ENCODE data around the gene TGFBR3L.
"Not testable (repeated sequence)": the region's sequence is repeated elsewhere in the genome, so short reads cannot be mapped to it uniquely, and the experiment has no call there.

Gene TGFBR3L

DNA sequence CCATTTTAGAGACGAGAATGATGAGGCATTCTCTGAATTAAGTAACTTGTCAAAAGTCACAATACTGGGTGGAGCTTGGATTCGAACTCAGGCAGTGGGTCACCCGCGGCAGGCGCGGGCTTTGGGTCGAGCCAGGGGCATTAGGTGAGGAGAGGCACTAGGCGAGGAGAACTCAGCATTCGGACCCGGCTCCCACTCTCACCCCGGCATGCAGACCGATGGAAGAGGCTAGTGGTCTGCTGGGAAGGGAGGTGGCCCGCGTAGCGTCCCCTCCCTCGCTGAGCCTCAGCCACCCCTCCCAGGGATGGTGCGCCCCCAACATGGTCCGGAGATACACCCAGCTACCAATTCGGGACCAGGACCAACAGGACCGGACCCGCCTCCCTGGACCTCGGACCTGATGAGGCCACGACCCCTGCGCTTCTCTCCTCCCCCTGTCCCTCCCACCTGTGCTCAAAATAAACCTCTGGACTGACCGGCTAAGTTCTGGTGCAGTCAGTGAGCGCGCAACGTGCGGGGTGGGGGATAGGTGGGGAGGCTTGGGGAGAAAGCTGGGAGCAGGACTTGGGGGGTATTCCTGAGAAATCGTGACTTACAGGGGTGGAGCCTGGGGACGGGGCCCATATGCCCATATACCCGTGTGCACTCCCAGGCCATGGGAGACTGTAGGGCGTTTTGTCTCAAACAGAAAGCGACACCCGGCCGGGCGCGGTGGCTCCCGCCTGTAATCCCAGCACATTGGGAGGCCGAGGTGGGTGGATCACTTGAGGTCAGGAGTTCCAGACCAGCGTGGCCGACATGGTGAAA, 4.2 kb downstream of the TGFBR3L start:
- no peak for DNase-seq

DNA sequence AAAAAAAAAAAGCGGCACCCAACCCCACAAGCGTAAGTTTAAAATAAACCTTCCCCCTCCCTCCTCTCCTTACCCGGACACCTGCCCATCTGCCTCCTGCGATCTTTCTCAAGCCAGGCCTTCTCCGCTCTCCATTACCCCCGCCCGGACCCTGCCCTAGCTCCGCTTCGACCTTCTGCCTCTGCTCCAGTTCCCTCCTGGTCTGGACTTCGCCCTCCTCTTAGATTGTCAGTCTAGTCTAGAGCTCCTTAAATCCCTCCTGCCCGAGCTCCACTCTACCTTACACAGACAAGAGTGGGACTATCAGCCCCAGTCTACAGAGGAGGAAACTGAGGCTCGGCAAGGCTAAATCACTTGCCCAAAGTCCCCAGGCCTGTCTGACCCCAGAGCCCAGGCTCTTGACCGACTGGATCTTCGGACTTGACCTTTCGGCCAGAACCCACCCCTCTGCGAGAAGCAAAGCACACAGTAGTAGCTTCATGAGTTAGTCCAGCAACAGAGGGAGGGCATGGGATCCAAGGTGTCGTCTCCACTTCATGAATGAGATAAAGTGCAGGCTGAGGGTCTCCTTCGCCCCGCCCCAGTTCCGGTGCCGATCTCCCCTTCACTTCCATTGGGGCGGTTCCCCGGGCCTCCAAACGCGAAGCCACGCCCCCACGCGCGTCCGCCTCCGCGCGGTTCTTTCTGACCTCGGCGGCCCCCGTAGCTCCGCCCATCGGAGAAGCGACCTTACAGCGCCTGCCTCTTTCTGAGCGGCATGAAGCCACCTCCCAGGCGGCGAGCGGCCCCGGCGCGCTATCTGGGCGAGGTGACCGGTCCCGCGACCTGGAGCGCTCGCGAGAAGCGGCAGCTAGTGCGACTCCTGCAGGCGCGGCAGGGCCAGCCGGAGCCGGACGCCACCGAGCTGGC, 5.2 kb downstream of the TGFBR3L start, which contains the start of gene SNAPC2:
TSS of gene SNAPC2 (plus strand) at position 729 of the 909 bp plus-strand sequence. CDS start at position 758, 29 bp downstream.
- peak; percentile 83 to 100 for DNase-seq

- DNase-seq = peak; percentile 98 to 100
Measured at GRCh38 chr19:7920519-7921301, 6.1 kb downstream of the TGFBR3L start.

DNA sequence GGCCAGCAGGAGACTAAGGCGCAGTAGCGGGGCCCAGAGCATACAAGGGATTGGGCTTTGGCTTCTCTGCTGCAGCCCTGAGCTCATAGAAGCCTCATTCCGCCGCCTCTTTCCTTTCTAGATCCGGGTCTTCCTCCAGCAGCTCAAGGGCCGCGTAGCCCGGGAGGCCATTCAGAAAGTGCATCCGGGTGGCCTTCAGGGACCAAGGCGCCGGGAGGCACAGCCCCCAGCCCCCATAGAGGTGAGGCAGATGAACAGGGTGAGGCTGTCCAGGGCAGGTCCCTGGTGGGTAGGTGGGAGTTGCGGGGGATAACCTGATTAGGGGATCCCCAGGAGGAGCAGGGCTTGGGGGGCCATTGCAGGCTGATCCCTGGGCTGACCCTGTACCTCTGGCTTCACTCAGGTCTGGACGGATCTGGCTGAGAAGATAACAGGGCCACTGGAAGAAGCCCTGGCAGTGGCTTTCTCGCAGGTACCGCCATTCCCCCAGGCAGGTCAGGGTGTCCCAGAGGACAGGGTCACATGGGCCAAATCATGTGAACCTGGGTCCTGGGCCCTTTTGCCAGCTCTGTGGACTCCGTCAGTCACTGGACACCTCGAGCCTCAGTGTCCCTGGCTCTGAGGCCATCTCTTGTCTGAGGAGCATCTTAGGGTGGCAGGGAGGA, 6.8 kb downstream of the TGFBR3L start:
- DNase-seq = no peak

GRCh38 chr19:7921967-7922835, 7.6 kb downstream of the TGFBR3L start:
- no peak for DNase-seq

- no peak for DNase-seq
Measured at GRCh38 chr19:7922836-7923195, 8.2 kb downstream of the TGFBR3L start.

- no peak for DNase-seq
Measured at GRCh38 chr19:7923295-7924191, 8.9 kb downstream of the TGFBR3L start.

DNA sequence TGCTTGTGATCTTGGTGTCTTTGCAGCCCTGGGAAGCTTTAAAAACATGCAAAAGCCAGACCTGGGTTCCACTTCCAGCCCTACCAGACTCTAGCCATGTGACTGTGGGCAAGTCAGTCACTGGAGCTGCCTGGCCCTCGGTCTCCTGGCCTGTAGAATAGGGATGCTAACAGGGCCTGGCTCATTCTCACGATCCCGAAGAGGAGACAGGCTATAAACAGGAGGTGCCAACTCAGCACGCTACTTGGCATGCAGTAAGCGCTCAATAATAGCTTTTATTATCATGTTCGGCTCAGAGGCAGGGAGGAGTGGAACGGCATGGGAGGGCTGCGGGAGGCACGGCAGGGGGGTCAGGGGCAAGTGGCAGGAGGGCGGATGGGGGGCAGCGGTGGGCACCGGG, 9.6 kb downstream of the TGFBR3L start:
- no peak for DNase-seq

GRCh38 chr19:7924651-7925170, 10.1 kb downstream of the TGFBR3L start:
- DNase-seq = no peak

DNA sequence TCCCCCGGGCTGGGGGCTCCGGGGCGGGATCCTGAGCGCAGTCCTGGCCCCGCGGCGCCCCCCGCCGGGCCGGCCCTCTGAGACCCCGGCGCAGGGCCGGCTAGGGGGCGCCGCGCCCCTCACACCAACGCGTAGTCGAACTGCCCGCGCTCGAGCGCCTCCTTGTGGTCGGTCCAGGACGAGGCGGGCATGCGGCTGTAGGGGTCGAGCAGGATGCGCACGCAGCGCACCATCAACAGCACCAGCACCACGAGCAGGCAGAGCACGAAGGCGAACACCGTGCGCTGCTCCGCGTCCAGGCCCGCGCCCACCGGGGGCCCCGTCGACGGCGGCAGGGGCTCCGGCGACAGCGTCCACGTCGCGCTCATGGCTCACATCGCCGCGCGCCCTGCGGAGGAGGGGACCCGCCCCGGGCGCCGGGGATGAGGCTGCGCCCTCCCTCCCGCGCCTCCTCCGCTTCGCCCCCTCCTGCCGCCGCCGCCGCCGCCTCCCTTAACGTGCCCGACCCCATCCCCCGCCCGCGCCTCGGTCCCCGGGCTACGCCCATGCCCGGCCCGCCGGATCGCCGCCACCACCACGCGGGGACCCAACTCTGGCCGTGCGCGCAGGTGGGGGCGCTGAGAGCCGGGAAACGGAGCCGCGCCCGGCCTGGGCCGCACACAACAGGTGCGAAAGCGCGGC, 10.7 kb downstream of the TGFBR3L start:
- peak; percentile 18 to 58 for DNase-seq

DNA sequence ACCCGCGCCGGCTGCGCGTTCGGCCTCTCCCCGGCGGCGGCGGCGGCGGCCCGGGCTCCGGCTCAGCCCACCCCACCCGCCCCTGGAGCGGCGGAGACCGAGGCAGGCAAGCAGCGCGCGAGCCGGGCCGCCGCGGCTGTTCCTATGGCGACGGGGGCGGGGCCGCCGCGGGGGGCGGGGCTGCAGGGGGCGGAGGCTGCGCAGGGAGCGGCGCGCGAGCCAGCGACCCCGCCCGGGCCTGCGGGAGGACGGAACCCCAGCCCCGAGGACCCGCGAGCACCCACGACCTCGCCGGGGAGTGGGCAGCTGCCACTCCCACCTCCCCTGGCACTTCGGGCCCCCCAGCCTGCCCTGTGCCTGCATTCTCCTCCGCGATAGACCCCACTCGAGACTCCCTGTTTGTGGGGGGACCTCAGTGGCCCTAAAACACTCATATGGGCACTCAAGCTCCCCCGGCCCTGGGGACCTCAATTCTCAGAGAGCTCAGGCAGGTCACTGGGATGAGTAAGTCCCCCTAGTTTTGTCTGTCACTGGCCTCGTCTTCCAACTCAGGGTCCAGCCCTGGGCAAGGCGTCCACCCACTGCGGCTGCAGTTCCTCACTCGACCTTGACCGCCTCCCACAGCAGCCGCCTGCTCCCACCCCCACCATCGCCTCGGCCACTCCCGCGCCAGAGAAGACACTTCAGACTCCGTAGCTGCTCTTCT, 11.5 kb downstream of the TGFBR3L start, which contains the start of gene CTXN1:
TSS of gene CTXN1 (minus strand) at position 115 of the 706 bp plus-strand sequence. CDS start 597 bp downstream, outside the sequence.
- peak in 1 of 2 donors; percentile 37 for DNase-seq

GRCh38 chr19:7926727-7927604, 12.3 kb downstream of the TGFBR3L start:
- DNase-seq = no peak

DNA sequence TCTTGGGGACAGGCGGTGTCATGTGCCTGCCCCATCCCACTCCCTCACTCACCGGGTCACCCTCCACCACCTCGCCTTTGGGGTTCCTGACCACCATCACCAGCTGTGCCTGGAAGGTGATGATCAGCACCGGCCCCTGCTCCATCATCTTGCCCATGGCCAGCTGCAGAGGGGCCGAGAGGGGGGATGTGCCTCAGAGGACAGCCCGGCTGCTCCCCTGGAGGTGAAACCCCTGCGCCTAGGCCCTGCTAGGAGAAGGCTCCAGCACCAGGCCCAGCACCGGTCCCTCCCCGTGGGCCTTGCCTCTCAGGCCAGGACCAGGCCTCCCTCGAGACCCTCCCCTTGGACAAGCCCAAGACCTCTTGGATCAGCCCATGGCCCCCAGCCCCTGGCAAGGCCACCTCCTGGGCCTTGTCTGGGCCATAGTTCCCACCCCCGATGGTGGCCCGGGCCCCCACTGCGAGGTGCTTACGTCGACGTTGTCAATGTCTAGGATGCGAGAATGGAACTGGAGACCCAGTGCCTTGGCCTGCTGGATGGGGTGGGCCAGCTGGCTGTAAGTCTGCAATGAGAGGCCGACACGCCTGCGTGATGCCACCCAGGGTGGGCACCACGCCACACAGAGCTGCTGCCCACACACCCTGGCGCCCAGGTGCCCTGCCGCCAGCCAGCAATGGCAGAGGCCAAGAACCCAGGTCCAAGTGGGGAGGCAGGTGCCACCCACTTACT, 13.1 kb downstream of the TGFBR3L start:
- DNase-seq = no peak

DNA sequence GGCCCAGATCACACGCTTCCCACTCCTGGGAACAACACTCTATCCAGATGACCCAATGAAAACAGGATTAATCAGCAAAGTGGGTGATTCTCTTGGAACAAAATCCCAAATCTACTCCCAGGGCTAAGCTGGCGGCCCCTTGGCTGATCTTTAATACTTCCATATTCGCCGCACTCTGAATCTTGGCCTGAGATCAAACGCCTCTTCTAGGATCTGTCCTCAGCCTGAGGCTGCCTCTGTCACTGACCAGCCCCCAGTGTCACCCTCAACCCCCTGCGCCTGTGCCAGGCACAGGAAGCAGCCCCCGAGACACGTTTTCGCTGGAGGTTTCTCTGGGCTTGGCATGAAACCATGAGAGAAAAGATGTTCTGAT, 13.7 kb downstream of the TGFBR3L start:
- no peak for DNase-seq

DNA sequence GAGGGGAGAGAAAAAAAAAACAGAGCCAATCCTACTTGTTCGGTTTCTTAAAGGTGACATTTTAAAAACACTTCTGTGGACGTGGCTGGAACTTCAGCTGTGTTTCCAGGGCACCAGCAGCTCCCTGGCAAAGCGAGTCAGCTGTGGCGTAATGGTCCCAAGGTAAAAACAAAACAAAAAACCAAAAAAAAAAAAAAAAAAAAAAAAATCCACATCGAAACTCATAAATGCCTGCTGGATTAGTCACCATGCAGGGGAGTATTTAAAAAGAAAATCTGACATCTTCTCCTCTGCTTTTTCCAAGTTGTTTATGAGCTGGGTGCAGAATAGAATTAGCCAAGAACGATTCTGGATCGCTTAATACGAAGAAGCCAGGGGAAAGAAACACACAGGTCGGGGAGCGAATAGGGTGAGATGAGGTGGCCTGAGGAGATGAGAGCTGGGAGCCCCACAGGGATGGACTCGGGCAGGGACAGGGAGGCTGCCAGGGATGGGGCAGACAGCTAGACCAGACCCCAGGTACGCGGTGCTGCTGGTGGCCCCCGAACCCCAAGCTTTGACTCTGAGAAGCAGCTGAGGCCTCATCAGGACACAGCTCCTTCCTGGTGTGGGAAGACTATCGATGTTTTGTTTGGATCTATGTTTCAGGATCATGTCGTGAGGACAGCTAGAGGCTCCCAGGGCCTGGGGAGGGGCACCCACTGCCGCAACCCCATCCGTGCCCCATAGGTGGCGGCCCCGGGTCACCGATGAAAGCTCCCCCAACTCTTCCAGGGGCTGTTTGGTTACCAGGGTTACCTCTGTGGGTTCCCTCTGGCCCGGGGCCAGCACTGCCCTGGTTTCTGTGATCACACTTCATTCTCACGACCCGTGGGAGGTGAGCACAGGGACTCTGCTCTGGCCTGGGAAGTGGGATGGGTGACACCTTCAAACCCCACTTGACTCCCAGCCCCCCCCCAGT, 14.4 kb downstream of the TGFBR3L start:
- peak in 1 of 2 donors; percentile 80 for DNase-seq

GRCh38 chr19:7930030-7930429, 15.4 kb downstream of the TGFBR3L start:
- not testable (repeated sequence) for DNase-seq

Measured in bone marrow (tissue), 2 donors.